ENCODE measurements around the gene KLHL22.

DNA sequence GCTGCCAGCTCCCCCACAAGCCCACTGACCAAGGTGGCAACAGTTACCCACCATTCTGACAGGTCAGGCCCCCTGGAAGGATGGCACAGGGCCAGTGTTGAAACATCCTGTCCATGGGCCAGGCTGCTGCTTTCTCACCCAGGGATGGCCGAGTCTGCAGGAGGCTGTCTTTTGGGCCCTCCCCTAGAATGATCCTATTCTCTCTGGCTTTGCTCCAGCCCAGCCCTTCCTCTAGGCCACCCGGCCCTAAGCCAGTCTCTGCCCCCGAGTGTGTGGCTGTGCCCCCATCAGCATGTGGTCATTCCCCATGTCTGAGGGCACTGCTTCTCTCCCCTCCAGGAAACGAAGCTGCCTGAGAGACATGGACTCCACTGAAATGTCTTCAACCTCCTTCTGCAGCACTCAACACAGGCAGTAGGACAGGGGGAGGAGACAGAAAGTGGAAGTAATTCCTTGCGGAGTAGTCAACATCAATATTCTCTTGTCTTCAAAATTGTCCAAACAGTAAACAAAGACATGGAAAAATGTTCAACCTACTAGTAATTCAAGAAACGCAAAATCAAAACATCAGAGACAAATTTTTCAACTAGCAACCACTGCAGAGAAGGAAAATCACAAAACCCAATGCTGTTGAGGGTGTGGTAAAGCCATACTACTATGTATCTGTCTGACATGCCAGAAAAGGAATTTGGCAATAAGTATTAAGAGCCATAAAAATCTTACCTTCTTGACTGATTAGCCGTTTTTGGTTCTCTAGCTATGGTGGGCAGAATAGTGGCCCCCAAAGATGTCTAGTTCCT, 52.9 kb downstream of the KLHL22 start:
- TF ChIP-seq, protein P1, sequence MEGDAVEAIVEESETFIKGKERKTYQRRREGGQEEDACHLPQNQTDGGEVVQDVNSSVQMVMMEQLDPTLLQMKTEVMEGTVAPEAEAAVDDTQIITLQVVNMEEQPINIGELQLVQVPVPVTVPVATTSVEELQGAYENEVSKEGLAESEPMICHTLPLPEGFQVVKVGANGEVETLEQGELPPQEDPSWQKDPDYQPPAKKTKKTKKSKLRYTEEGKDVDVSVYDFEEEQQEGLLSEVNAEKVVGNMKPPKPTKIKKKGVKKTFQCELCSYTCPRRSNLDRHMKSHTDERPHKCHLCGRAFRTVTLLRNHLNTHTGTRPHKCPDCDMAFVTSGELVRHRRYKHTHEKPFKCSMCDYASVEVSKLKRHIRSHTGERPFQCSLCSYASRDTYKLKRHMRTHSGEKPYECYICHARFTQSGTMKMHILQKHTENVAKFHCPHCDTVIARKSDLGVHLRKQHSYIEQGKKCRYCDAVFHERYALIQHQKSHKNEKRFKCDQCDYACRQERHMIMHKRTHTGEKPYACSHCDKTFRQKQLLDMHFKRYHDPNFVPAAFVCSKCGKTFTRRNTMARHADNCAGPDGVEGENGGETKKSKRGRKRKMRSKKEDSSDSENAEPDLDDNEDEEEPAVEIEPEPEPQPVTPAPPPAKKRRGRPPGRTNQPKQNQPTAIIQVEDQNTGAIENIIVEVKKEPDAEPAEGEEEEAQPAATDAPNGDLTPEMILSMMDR (IDR thresholded peaks at IDR 0.05 in 4 of 5, conservative IDR thresholded peaks at IDR 0.05 in 1 of 5) = no peak
- no peak for TF ChIP-seq POLR2A (IDR thresholded peaks at IDR 0.05)

Data from gastrocnemius medialis (tissue), 4 donors.